Lower leg skin (tissue), 3 donors: ENCODE data around the gene SNRNP200.

Experiments used
- CTCF ChIP-seq, 3 donors: fragments of 450-650 bp; IDR thresholded peaks; one replicate each; pipeline ENCODE4 v1.5.1; 2016; ENCODE audit warnings: antibody characterized with exemption in 3 of 3, mild to moderate bottlenecking in 3 of 3, moderate library complexity in 2 of 3
- POLR2A ChIP-seq, 2 donors: fragments of 450-650 bp; IDR thresholded peaks; one replicate each; pipeline ENCODE4 v1.6.1; 2016 to 2017; ENCODE audit warnings: antibody characterized with exemption in 2 of 2, mild to moderate bottlenecking in 1 of 2, moderate library complexity in 1 of 2

GRCh38 chr2:96340493-96341414, 35.4 kb upstream of the SNRNP200 start:
- TF ChIP-seq CTCF (IDR thresholded peaks at IDR 0.05) (no peak), POLR2A (IDR thresholded peaks at IDR 0.05) (no peak)
